Stimulated activated CD8-positive, alpha-beta memory T cell treated with anti-CD3 and anti-CD28 coated beads, Interleukin-7, amount 100 ng/mL, for 4 hours (primary cell): Measurements from ENCODE around the gene NUTM2G.
"Not testable (repeated sequence)": the region's sequence is repeated elsewhere in the genome, so short reads cannot be mapped to it uniquely, and the experiment has no call there.

ENCODE experiments used
- DNase-seq, 2 donors: peaks; one replicate each; pipeline ENCODE4 v3.0.0-alpha.2; 2020; ENCODE audit warnings: low read depth in 2 of 2

NUTM2G gene

GRCh38 chr9:96928543-96928942 is at the start of gene NUTM2G:
Gene NUTM2G, plus strand, starts transcription at chr9:96928843. Its CDS starts 182 bp downstream, at chr9:96929025.
- not testable (repeated sequence) for DNase-seq

- DNase-seq, result no peak
These were observed 44.7 kb upstream of the NUTM2G start for GRCh38 chr9:96883922-96884321.

- DNase-seq, result no peak
These were observed 44.2 kb upstream of the NUTM2G start for GRCh38 chr9:96884443-96884842.

- DNase-seq, result no peak
These were observed 43.2 kb upstream of the NUTM2G start for GRCh38 chr9:96885424-96885823.

- no peak for DNase-seq
These were observed 40.1 kb upstream of the NUTM2G start for GRCh38 chr9:96888591-96888990.

- no peak for DNase-seq
These were observed 36.5 kb upstream of the NUTM2G start for GRCh38 chr9:96892131-96892530.

- DNase-seq, result not testable (repeated sequence)
These were observed 28.6 kb upstream of the NUTM2G start for GRCh38 chr9:96900010-96900409.

- not testable (repeated sequence) for DNase-seq
These were observed 23.5 kb upstream of the NUTM2G start for GRCh38 chr9:96904947-96905722.

- not testable (repeated sequence) for DNase-seq
These were observed 20.2 kb upstream of the NUTM2G start for GRCh38 chr9:96908479-96908878.

- not testable (repeated sequence) for DNase-seq
These were observed 13.1 kb upstream of the NUTM2G start for GRCh38 chr9:96915539-96915938.

- not testable (repeated sequence) for DNase-seq
These were observed 12.1 kb upstream of the NUTM2G start for GRCh38 chr9:96916531-96916930.

GRCh38 chr9:96918550-96918949 is 10.1 kb upstream of the NUTM2G start:
- not testable (repeated sequence) for DNase-seq

- not testable (repeated sequence) for DNase-seq
These were observed 7.8 kb upstream of the NUTM2G start for GRCh38 chr9:96920803-96921202.

GRCh38 chr9:96925587-96925986 is 3.1 kb upstream of the NUTM2G start:
- DNase-seq, result not testable (repeated sequence)

- DNase-seq, result not testable (repeated sequence)
These were observed 3.0 kb downstream of the NUTM2G start for GRCh38 chr9:96931665-96932064.

GRCh38 chr9:96934097-96934496 is 5.5 kb downstream of the NUTM2G start:
- DNase-seq, result not testable (repeated sequence)

GRCh38 chr9:96934706-96935105 is 6.1 kb downstream of the NUTM2G start:
- not testable (repeated sequence) for DNase-seq

- not testable (repeated sequence) for DNase-seq
These were observed 6.8 kb downstream of the NUTM2G start for GRCh38 chr9:96935401-96935800.

GRCh38 chr9:96937442-96937841 is 8.8 kb downstream of the NUTM2G start:
- not testable (repeated sequence) for DNase-seq

GRCh38 chr9:96938957-96939665 is 10.5 kb downstream of the NUTM2G start:
- not testable (repeated sequence) for DNase-seq

- DNase-seq, result not testable (repeated sequence)
These were observed 12.3 kb downstream of the NUTM2G start for GRCh38 chr9:96940982-96941381.

GRCh38 chr9:96941628-96942027 is 13.0 kb downstream of the NUTM2G start:
- DNase-seq, result not testable (repeated sequence)

GRCh38 chr9:96942181-96942580 is 13.5 kb downstream of the NUTM2G start:
- not testable (repeated sequence) for DNase-seq
